Loucy (cell line): ENCODE results near the gene ABLIM2.

Experiments used
- H2AFZ ChIP-seq: fragments of 200-600 bp; sonication (generic); 2 replicates; pipeline ENCODE4 v1.6.0; 2016; ENCODE audit warnings: antibody characterized with exemption, mild to moderate bottlenecking, low read length, moderate library complexity
- H3F3A ChIP-seq: fragments of 200-600 bp; 2 replicates; pipeline ENCODE4 v1.6.0; 2016; ENCODE audit warnings: antibody characterized with exemption, low read depth, mild to moderate bottlenecking
- H3K27me3 ChIP-seq: fragments of 200-600 bp; sonication (generic); 2 replicates; pipeline ENCODE4 v1.6.1; 2014; ENCODE audit warnings: low read length, mild to moderate bottlenecking; ENCODE audit not compliant: insufficient read depth, poor library complexity, severe bottlenecking
- H3K36me3 ChIP-seq: fragments of 200-600 bp; sonication (generic); 2 replicates; pipeline ENCODE4 v1.6.1; 2016; ENCODE audit warnings: low read length; ENCODE audit not compliant: insufficient read depth
- H3K4me1 ChIP-seq: fragments of 200-600 bp; sonication (generic); 2 replicates; pipeline ENCODE4 v1.5.1; 2014; ENCODE audit warnings: low read length, mild to moderate bottlenecking; ENCODE audit not compliant: insufficient read depth, poor library complexity, severe bottlenecking
- H3K4me2 ChIP-seq: fragments of 200-600 bp; sonication (generic); 2 replicates; pipeline ENCODE4 v1.6.0; 2014; ENCODE audit warnings: antibody characterized with exemption, low read length, low read depth, mild to moderate bottlenecking; ENCODE audit not compliant: poor library complexity, severe bottlenecking
- H3K4me3 ChIP-seq: fragments of 200-600 bp; sonication (generic); 2 replicates; pipeline ENCODE4 v1.5.1; 2014; ENCODE audit warnings: low read length, mild to moderate bottlenecking, mixed read lengths; ENCODE audit not compliant: poor library complexity, severe bottlenecking
- H3K79me2 ChIP-seq: fragments of 200-600 bp; sonication (generic); 2 replicates; pipeline ENCODE4 v1.6.1; 2014; ENCODE audit warnings: low read length; ENCODE audit not compliant: insufficient read depth
- H3K9ac ChIP-seq: fragments of 200-600 bp; sonication (generic); 2 replicates; pipeline ENCODE4 v1.6.0; 2014; ENCODE audit warnings: mild to moderate bottlenecking, low read depth, low read length, moderate library complexity; ENCODE audit not compliant: poor library complexity, severe bottlenecking
- H3K9me2 ChIP-seq: fragments of 200-600 bp; sonication (generic); replicated peaks from 2 replicates; pipeline ENCODE4 v1.6.1; 2016; ENCODE audit warnings: low read depth, low read length, mixed read lengths
- H3K9me3 ChIP-seq: fragments of 200-600 bp; sonication (generic); 2 replicates; pipeline ENCODE4 v1.6.1; 2014; ENCODE audit warnings: mild to moderate bottlenecking, antibody characterized with exemption, low read length, low read depth; ENCODE audit not compliant: insufficient read depth
- H4K20me1 ChIP-seq: fragments of 200-600 bp; sonication (generic); 2 replicates; pipeline ENCODE4 v1.6.0; 2014; ENCODE audit warnings: antibody characterized with exemption, low read length, mild to moderate bottlenecking; ENCODE audit not compliant: insufficient read depth, poor library complexity, severe bottlenecking
- CTCF ChIP-seq: fragments of 200-600 bp; sonication (generic); conservative IDR thresholded peaks from 2 replicates; pipeline ENCODE4 v1.5.1; 2014; ENCODE audit warnings: mild to moderate bottlenecking, antibody characterized with exemption, low read length
- EZH2phosphoT487 ChIP-seq: fragments of 200-600 bp; IDR thresholded peaks from 2 replicates; pipeline ENCODE4 v1.6.1; 2018; ENCODE audit warnings: antibody characterized with exemption, mild to moderate bottlenecking, moderate library complexity, borderline replicate concordance

Gene ABLIM2

GRCh38 chr4:7939377-7940108 is 219.1 kb downstream of the ABLIM2 start, which contains the start of gene AFAP1:
AFAP1 (minus strand) TSS chr4:7939861; CDS start chr4:7872078, 67,783 bp downstream.
- Histone ChIP-seq H4K20me1 (no peaks in the 10 kb centered on the region), H3K4me1 (no peaks in the 10 kb centered on the region), H2AFZ (no peak within 1 kb of the TSS), H3K4me2 (no peak within 1 kb of the TSS), H3K9ac (no peak within 1 kb of the TSS), H3K9me3 (peaks cover 2% of the 10 kb centered on the region; the same call in 1 of the 2 replicates), H3K4me3 (no peak within 1 kb of the TSS), H3F3A (no peaks in the 10 kb centered on the region), H3K27me3 (no peaks in the 10 kb centered on the region), H3K9me2 (no peaks in the 10 kb centered on the region), H3K79me2 (no peaks in the 10 kb centered on the region), H3K36me3 (no peaks in the 10 kb centered on the region)
- TF ChIP-seq EZH2phosphoT487: no peak
- TF ChIP-seq CTCF: no peak

GRCh38 chr4:7938609-7939376 is 219.8 kb downstream of the ABLIM2 start:
- H3K9ac ChIP-seq: no peak overlapping the region
- H3K4me3 ChIP-seq: no peak overlapping the region
- TF ChIP-seq CTCF: no peak
- no peak for TF ChIP-seq EZH2phosphoT487
- no peak overlapping the region for H2AFZ ChIP-seq
- H3K79me2 ChIP-seq: no peaks in the 10 kb centered on the region
- H3K9me3 ChIP-seq: peaks cover 2% of the 10 kb centered on the region; the same call in 1 of the 2 replicates
- H4K20me1 ChIP-seq: no peaks in the 10 kb centered on the region
- H3K36me3 ChIP-seq: no peaks in the 10 kb centered on the region
- no peak overlapping the region for H3K4me2 ChIP-seq
- H3K27me3 ChIP-seq: no peaks in the 10 kb centered on the region
- H3K9me2 ChIP-seq: no peaks in the 10 kb centered on the region
- H3F3A ChIP-seq: no peaks in the 10 kb centered on the region
- no peaks in the 10 kb centered on the region for H3K4me1 ChIP-seq

- no peaks in the 10 kb centered on the region for H4K20me1 ChIP-seq
- no peaks in the 10 kb centered on the region for H3K9me2 ChIP-seq
- H3K27me3 ChIP-seq: no peaks in the 10 kb centered on the region
- no peaks in the 10 kb centered on the region for H3K36me3 ChIP-seq
- peaks cover 2% of the 10 kb centered on the region; the same call in 1 of the 2 replicates for H3K9me3 ChIP-seq
- no peak overlapping the region for H3K4me3 ChIP-seq
- TF ChIP-seq CTCF: no peak
- no peak for TF ChIP-seq EZH2phosphoT487
- no peak overlapping the region for H3K4me2 ChIP-seq
- no peak overlapping the region for H2AFZ ChIP-seq
- H3F3A ChIP-seq: no peaks in the 10 kb centered on the region
- no peaks in the 10 kb centered on the region for H3K79me2 ChIP-seq
- H3K9ac ChIP-seq: no peak overlapping the region
- no peaks in the 10 kb centered on the region for H3K4me1 ChIP-seq
Measured at GRCh38 chr4:7938266-7938608, 220.4 kb downstream of the ABLIM2 start.
